Measurements from ENCODE around the gene SIT1.

The SIT1 gene

DNA sequence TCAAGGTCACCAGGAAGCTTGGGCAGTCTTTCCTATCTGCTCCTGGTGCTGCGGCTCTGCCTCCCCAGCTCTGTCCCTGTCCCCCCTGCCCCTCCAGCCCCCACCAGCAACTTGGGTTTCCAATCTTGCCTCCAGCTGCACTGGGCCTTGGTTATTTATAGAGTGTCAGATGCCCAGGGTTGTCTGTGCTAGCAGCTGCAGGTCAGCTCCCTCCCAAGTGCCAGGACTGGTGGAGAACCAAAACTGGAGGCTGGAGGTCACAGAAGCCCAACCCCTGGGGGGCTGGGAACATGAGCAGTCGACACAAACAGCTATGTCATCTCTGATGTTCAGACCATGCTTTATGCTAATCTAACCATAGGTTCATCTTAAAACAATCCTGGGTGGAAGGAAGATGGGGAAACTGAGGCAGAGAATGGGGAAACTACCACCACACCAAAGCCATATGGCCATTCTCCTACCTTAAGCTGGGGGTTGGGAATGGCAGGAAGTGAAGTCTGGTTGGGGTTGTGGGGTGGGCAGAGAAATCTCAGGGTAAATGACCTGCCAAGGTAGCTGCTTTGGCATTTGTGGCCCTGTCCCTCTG, 37.3 kb upstream of the SIT1 start:
- peak overlapping the region; percentile 87 for H3K4me3 ChIP-seq (ENCODE audit: low read depth, low read length)
- no peak for DNase-seq (ENCODE audit: low read depth, low spot score)
- no peak for TF ChIP-seq CTCF (IDR thresholded peaks at IDR 0.05; ENCODE audit: low read depth, low read length)
- in situ Hi-C loops (cut with HindIII; ENCODE audit: low sequenced_read_pairs), result no loop called here

DNA sequence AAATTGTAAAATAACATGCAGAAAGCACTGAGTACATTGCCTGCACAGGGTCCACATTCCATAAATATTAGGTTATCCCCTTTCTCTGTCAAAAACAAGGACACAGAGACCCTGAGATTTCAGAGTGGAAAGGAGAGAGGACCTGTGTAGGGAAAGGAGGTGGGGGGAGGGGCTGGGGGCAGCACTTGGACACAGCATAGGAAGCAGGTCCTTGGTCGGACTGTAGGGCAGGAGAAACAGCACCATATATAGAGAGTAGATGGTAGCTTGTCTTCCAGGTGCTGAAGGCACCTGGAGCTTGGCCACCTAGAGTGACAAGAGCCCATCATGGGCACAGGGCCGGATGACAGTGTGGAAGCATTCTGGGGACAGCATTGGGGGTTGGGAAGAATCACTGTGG, 36.6 kb upstream of the SIT1 start:
- no peak for DNase-seq (ENCODE audit: low read depth, low spot score)
- no peak for TF ChIP-seq CTCF (IDR thresholded peaks at IDR 0.05; ENCODE audit: low read depth, low read length)
- H3K4me3 ChIP-seq (ENCODE audit: low read depth, low read length), result peak overlapping the region; percentile 87
- in situ Hi-C loops (cut with HindIII; ENCODE audit: low sequenced_read_pairs), result no loop called here

DNA sequence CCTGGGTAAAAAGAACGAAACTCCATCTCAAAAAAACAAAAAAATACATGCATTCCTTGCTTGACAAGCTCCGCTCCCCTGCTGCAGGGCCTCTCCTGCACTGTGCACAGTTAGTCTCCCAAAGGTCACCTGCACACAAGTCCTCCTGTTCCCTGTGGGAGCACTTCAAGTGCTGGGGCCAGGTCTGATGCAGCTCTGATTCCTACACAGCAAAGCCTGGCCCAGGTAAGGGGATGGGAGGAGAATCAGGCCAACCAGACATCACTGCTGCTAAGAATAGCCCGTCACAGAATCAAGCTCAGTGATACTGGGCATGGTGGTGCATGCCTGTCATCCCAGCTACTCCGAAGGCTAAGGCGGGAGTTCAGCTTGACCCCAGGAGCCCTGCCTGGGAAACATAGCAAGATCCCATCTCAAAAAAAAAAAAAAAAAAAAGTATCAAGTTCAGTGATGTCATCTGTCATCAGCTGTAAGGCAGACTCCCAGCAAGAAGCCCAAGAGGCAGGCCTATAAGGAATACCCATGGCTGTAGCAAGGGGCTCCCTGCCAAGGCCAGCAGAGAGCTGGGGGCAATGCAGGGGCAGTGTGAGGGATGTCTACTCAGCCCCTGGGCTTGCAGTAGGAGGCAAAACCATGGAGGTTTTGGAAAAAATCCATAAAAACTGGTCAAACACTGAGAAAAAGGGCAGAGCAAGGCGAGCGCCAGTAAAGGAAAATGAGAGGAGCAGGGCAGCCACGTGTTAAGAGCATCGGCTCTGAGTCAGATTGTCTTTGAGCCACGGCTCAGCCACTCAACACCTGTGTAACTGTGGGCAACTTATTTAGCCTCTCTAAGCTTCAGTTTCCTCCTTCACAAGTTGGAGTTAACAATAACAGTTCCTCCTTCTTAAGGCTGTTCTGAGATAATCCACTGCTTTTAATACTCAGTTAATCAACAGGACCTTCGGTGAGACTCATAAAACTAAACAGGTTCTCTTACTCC, 35.8 kb upstream of the SIT1 start:
- H3K4me3 ChIP-seq (ENCODE audit: low read depth, low read length), result peak overlapping the region; percentile 87
- DNase-seq (ENCODE audit: low read depth, low spot score), result peak; percentile 69
- in situ Hi-C loops (cut with HindIII; ENCODE audit: low sequenced_read_pairs), result no loop called here
- no peak for TF ChIP-seq CTCF (IDR thresholded peaks at IDR 0.05; ENCODE audit: low read depth, low read length)

- DNase-seq (ENCODE audit: low read depth, low spot score), result no peak
- H3K4me3 ChIP-seq (ENCODE audit: low read depth, low read length), result no peak overlapping the region
- TF ChIP-seq CTCF (IDR thresholded peaks at IDR 0.05; ENCODE audit: low read depth, low read length), result no peak
- in situ Hi-C loops (cut with HindIII; ENCODE audit: low sequenced_read_pairs), result no loop called here
Measured at GRCh38 chr9:35685506-35685905, 34.8 kb upstream of the SIT1 start.

DNA sequence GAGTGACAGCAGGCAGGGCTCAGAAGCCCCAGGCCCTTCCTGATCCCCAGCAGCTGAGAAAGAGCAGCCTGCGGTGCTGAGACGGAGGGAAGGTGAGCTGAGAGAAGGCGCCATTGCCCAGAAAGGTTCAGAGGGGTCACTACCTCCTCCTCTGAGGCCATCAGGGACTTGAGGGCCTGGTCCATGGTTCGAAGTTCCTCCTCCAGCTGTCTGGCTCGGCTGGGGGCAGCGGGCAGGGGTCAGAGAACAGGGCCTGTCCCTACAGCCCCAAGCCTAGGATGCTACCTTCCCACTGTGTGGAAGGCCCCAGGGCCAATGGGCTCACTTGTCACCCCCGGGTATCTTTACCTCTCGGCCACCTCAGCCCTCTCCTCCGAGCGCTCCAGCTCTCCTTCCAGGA, 34.2 kb upstream of the SIT1 start:
- DNase-seq (ENCODE audit: low read depth, low spot score), result no peak
- in situ Hi-C loops (cut with HindIII; ENCODE audit: low sequenced_read_pairs), result no loop called here
- TF ChIP-seq CTCF (IDR thresholded peaks at IDR 0.05; ENCODE audit: low read depth, low read length), result no peak
- no peak overlapping the region for H3K4me3 ChIP-seq (ENCODE audit: low read depth, low read length)

DNA sequence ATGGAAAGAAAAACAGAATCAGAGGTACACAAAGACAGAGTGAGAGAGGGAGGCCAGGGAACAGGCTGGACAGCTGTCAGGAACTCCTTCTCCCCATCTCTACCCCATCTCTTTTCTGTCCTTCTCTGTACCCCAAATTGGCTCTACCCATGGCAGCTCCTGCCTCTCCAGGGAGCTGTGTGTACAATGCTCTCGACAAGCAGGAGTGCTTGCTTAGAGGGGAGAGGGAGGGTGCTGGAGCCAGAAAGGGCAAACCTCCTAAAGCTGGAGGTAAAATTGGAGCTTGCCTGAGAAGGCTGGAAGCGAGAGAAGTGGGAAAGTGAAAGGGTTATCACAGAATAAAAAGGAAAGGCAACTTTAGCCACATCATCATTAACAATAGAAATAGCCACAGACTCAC, 32.6 kb upstream of the SIT1 start:
- no peak overlapping the region for H3K4me3 ChIP-seq (ENCODE audit: low read depth, low read length)
- TF ChIP-seq CTCF (IDR thresholded peaks at IDR 0.05; ENCODE audit: low read depth, low read length), result no peak
- in situ Hi-C loops (cut with HindIII; ENCODE audit: low sequenced_read_pairs), result no loop called here
- no peak for DNase-seq (ENCODE audit: low read depth, low spot score)

Data from astrocyte of the spinal cord (primary cell).